OCI-LY1 (cell line): ENCODE data around the gene PARD3B.

Experiments
- CTCF ChIP-seq: fragments of 200-600 bp; sonication (generic), shearing (Covaris generic); IDR thresholded peaks from 2 replicates; pipeline ENCODE4 v1.5.1; 2017; ENCODE audit warnings: mild to moderate bottlenecking, antibody characterized with exemption, low read length, moderate library complexity, mixed read lengths
- EZH2 ChIP-seq: fragments of 200-600 bp; sonication (generic), shearing (Covaris generic); IDR thresholded peaks from 2 replicates; pipeline ENCODE4 v1.8.0; 2017; ENCODE audit warnings: borderline replicate concordance, mixed run types, mild to moderate bottlenecking, antibody characterized with exemption, low read length, moderate library complexity, mixed read lengths

DNA sequence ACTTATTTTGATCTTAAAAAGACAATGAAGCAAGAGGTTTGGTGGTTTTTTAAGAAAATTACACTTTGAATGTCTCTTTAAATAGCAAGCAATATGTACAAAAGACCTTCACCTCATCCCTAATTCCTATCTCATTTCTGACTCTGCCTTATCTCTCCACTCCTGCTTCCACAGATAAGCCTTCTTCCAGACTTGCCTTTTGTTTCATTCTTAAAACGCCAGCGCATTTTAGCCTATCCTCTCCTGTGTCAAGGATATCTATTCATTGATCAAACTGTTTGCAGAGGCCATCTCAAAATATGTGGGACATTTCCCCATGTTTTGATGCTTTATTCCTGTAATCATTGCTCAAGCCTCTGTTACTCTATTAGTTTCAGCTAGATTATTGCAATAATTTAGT is 562.5 kb downstream of the PARD3B start:
- TF ChIP-seq CTCF (no peak), EZH2 (no peak)
